Esophagus squamous epithelium (tissue), 5 donors: ENCODE results near the gene SIGMAR1. TPM values are rescaled to one million over a fixed set of nuclear protein-coding genes. Genes with fewer than 3 reads are reported as not detected.

ENCODE experiments used
- DNase-seq: peaks from one replicate; lab custom pipeline; 2025; lab: John Stamatoyannopoulos, UW
- H3K27ac ChIP-seq, 4 donors: fragments of 200-600 bp; sonication (generic); one replicate each; pipeline ENCODE4 v1.5.1; 2016 to 2019; ENCODE audit warnings: mild to moderate bottlenecking in 1 of 4
- H3K27me3 ChIP-seq, 4 donors: fragments of 200-600 bp; sonication (generic); 1 replicate in 3 of 4; 2 replicates in 1 of 4; pipeline versions ENCODE4 v1.5.1 to v1.6.0; 2017 to 2021; ENCODE audit warnings: antibody characterized with exemption in 1 of 4
- H3K36me3 ChIP-seq, 3 donors: fragments of 200-600 bp; sonication (generic); one replicate each; pipeline ENCODE4 v1.5.1; 2016 to 2019
- H3K4me1 ChIP-seq, 3 donors: fragments of 200-600 bp; sonication (generic); one replicate each; pipeline ENCODE4 v1.5.1; 2017 to 2019
- H3K4me3 ChIP-seq, 4 donors: fragments of 200-600 bp; sonication (generic); 1 replicate in 3 of 4; 2 replicates in 1 of 4; pipeline ENCODE4 v1.5.1; 2016 to 2019; ENCODE audit warnings: mild to moderate bottlenecking in 2 of 4, moderate library complexity in 1 of 4
- H3K9me3 ChIP-seq, 3 donors: fragments of 200-600 bp; sonication (generic); one replicate each; pipeline ENCODE4 v1.5.1; 2016 to 2019
- CTCF ChIP-seq, 6 experiments: fragments of 450-650 bp in 4 of 6; fragments of 200-600 bp in 2 of 6; sonication (generic) in 2 of 6; IDR thresholded peaks; one replicate each; pipeline ENCODE4 v1.5.1; 2016 to 2019; ENCODE audit warnings: antibody characterized with exemption in 6 of 6, mild to moderate bottlenecking in 4 of 6, moderate library complexity in 4 of 6
- POLR2A ChIP-seq, 4 donors: fragments of 450-650 bp; IDR thresholded peaks; one replicate each; pipeline ENCODE4 v1.6.1; 2017; ENCODE audit warnings: antibody characterized with exemption in 4 of 4, mild to moderate bottlenecking in 4 of 4, moderate library complexity in 3 of 4
- WGBS, 2 donors: methylation state at CpG; one replicate each; pipeline ENCODE4 v1.1.5; 2018; 5-methylcytosine and 5-hydroxymethylcytosine counted together
- intact Hi-C: fragments of 100-400 bp; cut with DNase I; formaldehyde crosslinking; loops from one replicate; pipeline ENCODE4 v1.15.0; 2022
- total RNA-seq, 4 donors: library from RNA; depleted of rRNA; stranded (reverse); fragments of >200 nt; gene quantifications; one replicate each; pipeline ENCODE4 v1.1.0, GENCODE V29; 2016
- donor health status: DM: yes; HTN: yes; CAD: no.

SIGMAR1 gene
- total RNA-seq, 4 donors from 2014 or later, result 77.4 to 112 (median 88.7) TPM

GRCh38 chr9:34620061-34620994 lies 17.3 kb downstream of the SIGMAR1 start, which contains the start of gene DCTN3:
Gene DCTN3, minus strand, starts transcription at chr9:34620495. Its CDS starts 31 bp downstream, at chr9:34620464.
- peak; percentile 79 for DNase-seq
- peak in 2 of 6 experiments; percentile 17 to 29 for TF ChIP-seq CTCF (IDR thresholded peaks at IDR 0.05)
- peak in 1 of 4 donors; percentile 49 for TF ChIP-seq POLR2A (IDR thresholded peaks at IDR 0.05)
- 3 to 7% methylated on average over 8 to 23 of the region's 43 CpGs for WGBS, 2 donors
- Histone ChIP-seq H3K27me3 (peaks cover 3 to 37% (median 20%) of the 10 kb centered on the region in 4 donors), H3K9me3 (no peaks in the 10 kb centered on the region), H3K4me3 (peak within 1 kb of the TSS; percentile 74 to 85 (median 78)), H3K27ac (peak within 1 kb of the TSS; percentile 60 to 83 (median 79)), H3K4me1 (peaks cover 20 to 46% (median 23%) of the 10 kb centered on the region in 3 donors), H3K36me3 (peaks cover 0 to 36% (median 3%) of the 10 kb centered on the region in 3 donors)
- intact Hi-C loops, result no loop called here

DNA sequence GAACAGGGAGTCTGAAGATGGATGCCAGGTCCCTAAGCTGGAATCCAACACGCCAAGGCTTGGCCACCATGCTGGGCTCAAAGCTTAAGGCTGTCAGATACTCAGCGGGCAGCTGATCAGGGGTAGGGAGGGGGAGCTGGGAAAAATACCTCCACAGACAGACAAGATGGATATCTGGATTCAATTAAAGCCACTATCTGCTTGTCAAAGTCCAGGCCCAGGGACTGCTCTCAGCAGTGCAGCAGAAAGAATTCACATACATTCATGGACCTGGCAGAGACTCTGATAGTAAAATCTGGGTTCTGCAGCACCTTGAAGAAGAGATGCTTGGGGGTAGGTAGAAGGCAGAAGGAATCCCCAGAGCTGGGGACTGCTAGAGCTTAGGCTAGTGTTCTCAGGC lies 22.5 kb downstream of the SIGMAR1 start:
- no peak overlapping the region for H3K4me3 ChIP-seq
- H3K4me1 ChIP-seq, result peaks cover 21 to 41% (median 30%) of the 10 kb centered on the region in 3 donors
- no peak for TF ChIP-seq POLR2A (IDR thresholded peaks at IDR 0.05)
- TF ChIP-seq CTCF (IDR thresholded peaks at IDR 0.05), result no peak
- H3K9me3 ChIP-seq, result no peaks in the 10 kb centered on the region
- H3K36me3 ChIP-seq, result peaks cover 0 to 58% (median 3%) of the 10 kb centered on the region in 3 donors
- WGBS, 2 donors, result 94% methylated on average over 2 of the region's 2 CpGs; no CpG with 5 or more reads in 1 of the 2 donors
- H3K27me3 ChIP-seq, result no peaks in the 10 kb centered on the region
- intact Hi-C loops, result no loop called here
- no peak overlapping the region for H3K27ac ChIP-seq
- DNase-seq, result no peak

DNA sequence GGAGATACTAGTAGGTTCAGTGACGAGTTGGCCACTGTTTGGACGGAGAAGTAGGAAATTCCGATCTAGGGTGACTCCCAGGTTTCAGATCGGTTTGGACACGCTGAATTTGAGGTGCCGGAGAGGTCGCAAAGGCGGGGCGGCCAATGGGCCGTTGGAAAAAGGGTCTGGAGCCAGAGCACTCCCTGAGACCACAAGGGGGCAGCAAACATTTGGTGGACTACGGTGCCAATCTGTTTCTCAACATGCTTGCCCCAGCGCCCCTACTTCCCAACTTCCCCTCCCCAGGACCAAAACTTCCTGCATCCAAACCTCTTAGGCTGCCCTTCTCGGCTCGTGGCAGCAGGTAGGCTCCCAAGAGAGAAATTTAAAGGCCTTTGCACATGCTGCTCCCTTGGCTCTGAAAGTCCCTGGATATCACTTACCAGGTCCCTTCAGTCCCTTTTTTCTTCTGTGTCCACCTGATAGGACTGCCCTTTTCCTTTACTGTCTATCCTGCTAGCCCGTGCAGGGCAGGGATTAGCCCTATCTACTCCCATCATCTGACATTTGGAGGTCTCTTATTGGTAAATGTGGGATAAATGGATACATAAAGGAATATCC lies 24.7 kb downstream of the SIGMAR1 start:
- H3K27ac ChIP-seq, result peak overlapping the region; percentile 91 to 96 (median 94)
- H3K36me3 ChIP-seq, result peaks cover 0 to 47% (median 3%) of the 10 kb centered on the region in 3 donors
- no peaks in the 10 kb centered on the region for H3K9me3 ChIP-seq
- H3K4me1 ChIP-seq, result peaks cover 10 to 30% (median 23%) of the 10 kb centered on the region in 3 donors
- intact Hi-C loops, result no loop called here
- H3K4me3 ChIP-seq, result peak overlapping the region; percentile 64 to 91 (median 79)
- DNase-seq, result no peak
- WGBS, 2 donors, result 1% methylated on average over 15 of the region's 15 CpGs
- H3K27me3 ChIP-seq, result no peaks in the 10 kb centered on the region
- TF ChIP-seq POLR2A (IDR thresholded peaks at IDR 0.05) (no peak), CTCF (IDR thresholded peaks at IDR 0.05) (peak; percentile 75 to 91 (median 82))

GRCh38 chr9:34611811-34612787 lies 25.5 kb downstream of the SIGMAR1 start, which contains the start of gene RPP25L:
Gene RPP25L, minus strand, starts transcription at chr9:34612097. Its CDS starts 801 bp downstream, at chr9:34611296.
- Histone ChIP-seq H3K9me3 (no peaks in the 10 kb centered on the region), H3K27ac (peak within 1 kb of the TSS; percentile 91 to 96 (median 94)), H3K4me3 (peak within 1 kb of the TSS; percentile 64 to 91 (median 79)), H3K36me3 (peaks cover 0 to 39% (median 3%) of the 10 kb centered on the region in 3 donors), H3K27me3 (no peaks in the 10 kb centered on the region), H3K4me1 (peaks cover 10 to 30% (median 23%) of the 10 kb centered on the region in 3 donors)
- intact Hi-C loops, result no loop called here
- WGBS, 2 donors, result 1 to 2% methylated on average over 6 to 7 of the region's 77 CpGs
- DNase-seq, result peak; percentile 55
- TF ChIP-seq POLR2A (IDR thresholded peaks at IDR 0.05) (peak in 3 of 4 donors; percentile 26 to 89 (median 78)), CTCF (IDR thresholded peaks at IDR 0.05) (no peak)
